Eye (tissue), 1 donor: ENCODE results near the gene TMEM229A.
"Not testable (repeated sequence)": the region's sequence is repeated elsewhere in the genome, so short reads cannot be mapped to it uniquely, and the experiment has no call there.

ENCODE experiments used
- DNase-seq: peaks from one replicate; pipeline ENCODE4 v3.0.0-alpha.2; 2015

TMEM229A gene

DNA sequence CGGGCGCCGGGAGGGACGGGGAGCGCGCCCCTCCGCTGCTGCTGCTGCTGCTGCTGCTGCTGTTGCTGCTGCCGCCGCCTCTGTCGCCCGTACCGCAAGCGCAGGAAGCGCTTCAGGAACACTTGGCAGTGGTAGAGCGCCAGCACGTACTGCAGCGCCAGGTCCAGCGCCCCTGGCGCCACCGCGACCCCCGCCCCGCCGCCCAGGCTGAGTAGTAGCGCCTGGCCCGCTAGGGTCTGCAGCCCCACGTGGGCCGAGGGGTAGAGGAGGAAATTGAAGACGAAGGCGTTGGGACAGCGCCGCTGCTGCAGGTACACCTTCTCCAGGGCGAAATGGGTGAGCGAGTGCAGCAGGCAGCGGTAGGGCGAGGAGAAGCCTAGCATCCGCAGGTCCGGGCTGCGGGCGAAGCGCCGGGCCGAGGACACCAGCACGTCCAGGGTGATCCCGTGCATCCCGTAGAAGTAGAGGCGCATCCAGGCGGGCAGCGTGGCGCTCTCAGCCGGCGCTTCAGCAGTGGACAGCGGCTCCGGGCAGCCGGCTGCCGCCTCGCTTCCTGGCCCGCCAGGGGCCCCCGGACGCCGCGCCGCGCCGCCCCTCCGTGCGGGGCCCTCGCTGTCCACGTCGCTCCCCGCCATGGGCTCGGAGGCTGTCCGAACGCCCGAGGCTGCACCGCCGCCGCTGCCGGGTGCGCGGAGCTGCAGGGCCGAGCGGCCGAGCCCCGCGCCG, at the start of gene TMEM229A:
Gene TMEM229A (minus strand): TSS at position 699 of the 726 bp plus-strand sequence. CDS start 64 bp downstream, at position 635.
- peak; percentile 84 for DNase-seq

- not testable (repeated sequence) for DNase-seq
Measured at GRCh38 chr7:124082234-124082633, 49.4 kb upstream of the TMEM229A start.

DNA sequence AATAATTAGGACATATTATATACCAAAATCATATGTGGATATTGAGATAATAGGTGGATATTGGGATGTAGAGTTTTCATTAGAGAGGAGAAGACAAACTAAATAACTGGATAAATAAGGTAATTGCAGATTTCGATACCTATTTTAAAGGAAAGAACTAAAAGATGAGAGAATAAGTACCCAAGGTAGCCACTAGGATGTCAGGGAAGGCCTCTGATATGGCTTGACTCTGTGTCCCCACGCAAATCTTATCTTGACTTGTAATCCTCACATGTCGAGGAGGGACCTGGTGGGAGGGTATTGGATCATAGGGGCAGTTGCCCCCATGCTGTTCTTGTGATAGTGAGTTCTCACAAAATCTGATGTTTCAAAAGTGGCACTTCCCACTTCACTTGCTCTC, 44.7 kb upstream of the TMEM229A start:
- DNase-seq: no peak

- DNase-seq: no peak
Measured at GRCh38 chr7:124076841-124077240, 44.0 kb upstream of the TMEM229A start.

DNA sequence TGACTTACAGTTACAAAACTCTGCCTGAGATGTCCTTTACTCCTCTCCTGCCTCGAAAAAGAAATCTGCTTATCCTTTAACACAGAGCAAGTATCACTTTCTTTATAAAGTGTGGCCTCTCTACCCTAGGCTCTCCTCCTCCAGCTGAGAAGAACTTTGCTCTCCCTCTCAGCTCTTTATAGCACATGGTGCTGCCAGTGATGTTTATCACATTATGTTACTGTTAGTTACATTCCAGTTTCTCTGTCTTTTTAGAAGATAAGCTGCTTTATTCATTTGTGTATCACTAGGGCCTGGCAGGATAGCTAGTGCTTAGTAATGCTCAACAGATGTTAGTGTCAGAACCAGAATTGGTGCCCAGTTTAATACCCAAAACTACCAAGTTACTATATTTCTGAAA, 41.1 kb upstream of the TMEM229A start:
- no peak for DNase-seq

DNA sequence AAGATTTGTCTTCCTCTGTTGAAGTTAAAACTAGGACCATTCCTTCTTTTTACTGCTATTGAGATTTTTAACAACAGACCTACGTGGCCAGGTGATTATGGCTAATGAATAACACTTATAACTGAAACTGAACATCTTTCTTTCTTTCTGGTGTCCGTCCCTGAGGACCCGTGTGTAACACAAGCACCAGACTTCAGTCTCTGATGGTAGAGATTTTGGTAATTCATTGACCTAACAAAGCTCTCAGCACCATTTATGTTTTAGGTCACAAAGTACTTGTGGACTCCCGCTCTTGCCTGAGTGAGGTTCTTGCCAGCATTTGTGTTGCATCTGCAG, 40.4 kb upstream of the TMEM229A start:
- DNase-seq: no peak

GRCh38 chr7:124072603-124073309, 39.9 kb upstream of the TMEM229A start:
- DNase-seq: peak; percentile 9

- peak; percentile 4 for DNase-seq
Measured at GRCh38 chr7:124071843-124072242, 39.0 kb upstream of the TMEM229A start.

GRCh38 chr7:124062171-124062570, 29.3 kb upstream of the TMEM229A start:
- DNase-seq: no peak

GRCh38 chr7:124060528-124060927, 27.7 kb upstream of the TMEM229A start:
- no peak for DNase-seq

DNA sequence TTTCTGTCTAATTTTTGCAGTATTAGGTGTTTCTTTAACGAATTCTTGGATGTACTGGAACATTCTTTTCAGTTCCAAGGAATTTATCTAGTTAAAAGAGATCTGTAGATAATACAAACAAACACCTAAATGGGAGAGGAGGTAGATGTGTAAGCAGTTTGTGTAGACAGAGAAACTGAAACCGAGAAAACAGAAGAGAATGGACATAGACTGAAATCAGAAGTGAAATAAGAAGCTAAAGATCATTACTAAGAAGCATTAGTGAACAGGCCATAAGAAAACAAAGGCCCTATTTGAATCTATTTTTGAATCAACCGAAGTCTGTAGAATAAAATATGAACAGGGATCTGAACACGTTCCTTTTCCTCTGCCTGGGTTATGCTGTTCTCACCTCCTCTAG, 26.5 kb upstream of the TMEM229A start:
- no peak for DNase-seq

DNA sequence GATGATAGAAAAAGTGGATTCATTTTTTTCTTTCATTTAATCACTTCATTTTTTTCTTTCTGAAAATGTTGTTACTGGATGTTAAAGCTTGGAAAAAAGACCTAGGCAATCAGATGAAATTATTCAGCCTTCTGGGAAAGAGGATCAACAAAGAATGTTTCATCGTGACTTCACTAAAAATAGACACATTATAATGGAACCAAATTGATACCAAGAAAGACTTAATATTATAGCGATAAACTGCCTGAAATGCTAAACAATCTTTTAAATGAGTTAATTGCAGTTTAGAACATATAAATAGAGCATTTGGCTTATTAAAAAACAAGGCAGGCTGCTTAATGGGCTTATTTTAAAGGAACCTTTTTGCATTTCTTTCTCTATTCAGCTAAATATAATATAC, 25.6 kb upstream of the TMEM229A start:
- DNase-seq: no peak

DNA sequence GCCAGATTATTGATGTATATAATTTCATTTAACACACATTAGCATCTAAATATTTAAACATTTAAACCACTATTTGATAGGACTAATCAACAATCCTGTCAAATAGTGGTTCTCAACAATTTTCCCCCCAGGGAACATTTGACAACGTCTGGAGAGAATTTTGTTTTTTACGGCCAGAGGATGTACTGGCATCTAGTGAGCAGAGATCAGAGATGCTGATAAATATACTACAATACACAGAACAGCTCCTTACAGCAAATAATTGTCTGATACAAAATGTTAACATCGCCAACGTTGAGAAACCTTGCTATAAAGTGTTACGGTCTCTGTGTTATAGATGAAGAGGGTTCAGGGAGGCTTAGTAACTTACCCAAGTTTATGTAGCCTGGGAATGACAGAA, 25.0 kb upstream of the TMEM229A start:
- no peak for DNase-seq

DNA sequence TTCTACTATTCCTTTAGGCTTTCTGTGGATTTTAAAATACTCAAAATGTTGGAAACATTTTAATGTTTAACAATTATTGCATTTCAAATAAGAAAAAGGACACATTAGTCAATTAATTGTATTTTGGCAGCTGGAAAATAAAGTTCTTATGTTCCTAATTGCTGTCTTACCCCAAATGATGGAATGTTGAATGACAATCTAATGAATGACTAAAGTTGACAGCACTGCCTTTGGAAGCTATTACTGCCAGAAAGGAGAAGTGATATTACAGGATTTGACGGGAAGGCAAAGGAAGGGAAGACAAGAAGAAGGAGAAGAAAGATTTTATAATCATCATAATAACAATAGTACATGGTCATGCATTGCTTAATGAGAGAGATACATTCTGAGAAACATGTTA, 23.4 kb upstream of the TMEM229A start:
- peak; percentile 7 for DNase-seq

DNA sequence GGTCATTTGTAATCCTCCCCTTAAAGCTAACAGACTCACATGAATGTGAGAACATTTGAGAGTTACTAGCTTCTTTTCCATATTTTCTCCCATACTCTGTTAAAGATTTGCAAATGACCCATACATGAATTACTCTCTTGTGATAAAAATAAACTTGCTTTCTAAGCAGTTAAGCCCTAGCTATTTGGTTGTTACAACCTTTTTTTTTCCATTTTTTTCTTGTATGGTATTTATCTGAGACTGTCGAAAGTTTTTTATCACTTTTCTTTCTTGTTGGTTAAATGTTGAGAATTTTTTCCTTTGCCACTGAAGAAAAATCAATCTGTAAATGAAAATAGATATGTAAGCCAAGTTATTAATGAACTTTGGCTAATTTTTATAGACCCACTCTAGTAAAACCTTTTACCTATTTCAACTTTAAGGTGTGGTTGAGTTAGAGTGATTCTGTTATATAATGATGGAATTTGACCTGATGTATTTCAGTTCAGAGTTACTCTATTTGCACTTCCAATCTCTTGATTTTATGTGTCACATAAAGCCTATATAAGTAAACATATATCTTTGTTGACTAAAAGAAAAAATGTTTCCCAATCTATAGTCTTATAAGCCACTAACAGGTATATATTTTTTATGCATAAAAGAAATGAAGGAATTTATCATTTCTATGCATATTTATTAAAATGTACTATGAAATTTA, 19.0 kb upstream of the TMEM229A start:
- no peak for DNase-seq

- no peak for DNase-seq
Measured at GRCh38 chr7:124042826-124043225, 10.0 kb upstream of the TMEM229A start.

DNA sequence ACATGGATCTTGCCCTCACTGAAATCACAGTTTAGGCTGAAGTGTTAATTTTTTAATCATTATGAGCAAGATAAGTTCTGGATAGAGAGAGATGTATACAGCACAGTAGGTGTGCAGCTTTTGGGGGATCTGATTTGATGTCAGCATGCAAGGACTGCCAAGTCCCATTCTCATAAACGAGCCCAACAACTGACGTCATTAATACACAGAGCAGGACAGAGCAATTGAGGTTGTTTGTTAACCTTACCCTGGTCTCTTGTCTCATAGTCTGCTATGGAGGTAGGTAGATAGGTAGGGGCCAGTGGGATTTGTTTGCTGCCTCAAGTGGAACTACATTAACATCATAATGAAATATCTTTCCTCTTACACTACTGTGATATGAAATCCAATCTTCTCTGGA, 8.6 kb upstream of the TMEM229A start:
- no peak for DNase-seq

- DNase-seq: not testable (repeated sequence)
Measured at GRCh38 chr7:124037902-124038301, 5.0 kb upstream of the TMEM229A start.

- no peak for DNase-seq
Measured at GRCh38 chr7:124035706-124036105, 2.8 kb upstream of the TMEM229A start.

- no peak for DNase-seq
Measured at GRCh38 chr7:124034754-124035100, 1.9 kb upstream of the TMEM229A start.

DNA sequence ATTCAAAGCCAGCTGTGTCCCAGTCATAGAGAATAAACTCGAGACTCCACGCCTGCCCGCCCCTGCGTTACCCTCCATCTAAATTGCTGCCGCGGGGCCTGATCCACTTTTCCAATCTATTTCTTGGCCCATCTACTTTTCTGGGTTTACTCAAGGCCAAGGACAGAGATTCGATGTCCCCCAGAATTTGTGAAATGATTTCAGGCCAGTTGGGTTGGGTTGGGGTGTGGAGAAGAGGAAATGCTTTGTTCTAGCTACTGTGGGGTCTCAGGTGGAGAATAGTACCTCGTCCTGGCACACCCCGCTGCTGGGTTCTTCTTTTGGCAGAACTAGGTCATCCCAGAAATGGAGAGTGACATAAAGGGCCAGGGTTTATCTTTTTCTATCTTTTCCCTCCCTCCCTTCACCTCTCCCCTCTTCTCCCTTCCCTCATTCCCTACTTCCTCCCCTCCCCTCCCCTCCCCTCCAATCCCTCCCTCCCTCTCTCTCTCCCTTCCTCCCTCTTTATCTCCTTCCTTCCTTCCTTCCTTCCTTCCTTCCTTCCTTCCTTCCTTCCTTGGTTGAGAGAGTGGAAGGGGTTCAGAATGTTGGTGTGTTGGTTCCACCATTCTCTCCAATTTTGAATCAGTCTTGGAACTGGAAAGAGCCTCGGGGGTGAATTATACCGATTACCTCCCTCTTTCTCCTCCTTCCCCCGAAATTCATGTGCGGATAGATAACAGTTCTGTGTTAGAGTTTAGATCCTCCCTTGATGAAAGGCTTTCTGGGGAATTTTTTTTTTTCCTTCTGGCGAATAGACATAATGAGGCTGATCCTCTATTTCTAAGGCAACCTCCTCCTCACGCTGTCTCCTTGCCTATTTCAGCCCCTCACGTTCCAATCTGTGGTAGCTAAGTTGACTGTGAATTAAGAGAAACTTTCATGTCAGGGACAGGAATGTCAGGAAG, 1.2 kb upstream of the TMEM229A start:
- DNase-seq: no peak

DNA sequence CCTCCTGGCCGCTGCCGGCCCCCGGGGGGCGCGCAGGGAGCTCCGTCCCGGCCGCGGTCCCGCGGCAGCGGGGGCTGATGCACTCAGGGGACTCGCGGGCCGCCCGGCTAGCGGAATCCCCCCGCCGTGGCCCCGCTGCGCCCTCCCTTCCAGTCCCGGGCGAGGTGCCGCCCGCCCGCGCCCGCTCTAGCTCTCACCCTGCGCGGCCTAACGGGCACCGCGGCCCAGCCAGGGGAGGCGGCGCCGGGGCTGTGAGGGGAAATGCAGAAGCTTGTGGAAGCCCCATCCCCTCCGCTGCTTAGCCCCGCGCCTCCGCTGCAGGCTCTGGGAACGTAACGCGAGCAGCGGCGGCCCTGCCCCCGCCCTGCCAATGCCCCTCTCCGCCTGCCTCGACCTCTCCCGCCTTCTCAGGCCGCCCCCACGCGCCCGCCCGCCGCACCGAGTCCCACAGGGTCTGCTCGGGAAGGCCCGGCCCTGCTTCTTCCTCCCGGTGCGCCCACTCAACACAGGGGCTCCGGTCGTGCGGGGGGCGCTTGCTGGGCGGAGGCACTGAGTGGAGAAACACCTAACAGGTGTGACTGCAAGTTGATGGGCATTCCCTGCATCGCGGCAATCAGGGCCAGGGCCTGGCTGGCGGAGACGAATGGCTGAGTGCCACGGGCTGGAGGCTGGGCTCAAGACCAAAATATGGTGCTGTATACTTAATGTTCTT, 384 bp upstream of the TMEM229A start:
- DNase-seq: peak; percentile 81
